SKM-1 treated with dmso at 0.1 percent for 144 hours (cell line): ENCODE results near the gene CASP9.

Source experiments
- DNase-seq: peaks from one replicate; lab custom pipeline; 2025; ENCODE audit not compliant: unreplicated experiment; lab: John Stamatoyannopoulos, UW

Gene CASP9

GRCh38 chr1:15451014-15451722, 72.8 kb downstream of the CASP9 start:
- DNase-seq: no peak

- DNase-seq: no peak
Measured at GRCh38 chr1:15449567-15449966, 74.4 kb downstream of the CASP9 start.

DNA sequence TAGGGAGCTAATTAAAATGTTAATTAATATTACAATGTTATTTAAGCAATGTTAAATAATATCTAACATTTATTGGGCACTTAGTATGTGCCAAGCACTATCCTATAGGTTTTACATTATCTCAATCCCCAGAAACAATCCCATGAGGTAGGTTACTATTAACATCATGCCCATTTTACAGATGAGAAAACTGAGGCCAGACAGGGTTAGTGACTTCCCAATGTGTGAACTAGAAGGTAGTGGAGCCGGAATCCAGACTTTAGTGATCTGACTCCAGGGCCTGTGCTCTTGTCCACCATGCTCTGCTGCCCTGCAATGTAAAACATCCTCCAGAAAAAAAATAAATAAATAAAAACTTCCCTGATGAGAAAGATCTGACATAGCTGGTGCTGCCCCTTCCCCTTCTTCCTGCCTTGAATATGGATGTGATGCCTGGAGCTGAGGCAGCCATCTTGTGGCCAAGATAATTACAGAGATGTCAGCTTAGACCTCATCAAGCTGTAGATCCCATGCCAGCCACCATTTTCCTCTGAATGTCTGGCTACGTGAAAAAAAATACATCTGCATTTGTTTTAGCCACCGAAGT, 75.0 kb downstream of the CASP9 start:
- no peak for DNase-seq

GRCh38 chr1:15446212-15446611, 77.8 kb downstream of the CASP9 start:
- no peak for DNase-seq

DNA sequence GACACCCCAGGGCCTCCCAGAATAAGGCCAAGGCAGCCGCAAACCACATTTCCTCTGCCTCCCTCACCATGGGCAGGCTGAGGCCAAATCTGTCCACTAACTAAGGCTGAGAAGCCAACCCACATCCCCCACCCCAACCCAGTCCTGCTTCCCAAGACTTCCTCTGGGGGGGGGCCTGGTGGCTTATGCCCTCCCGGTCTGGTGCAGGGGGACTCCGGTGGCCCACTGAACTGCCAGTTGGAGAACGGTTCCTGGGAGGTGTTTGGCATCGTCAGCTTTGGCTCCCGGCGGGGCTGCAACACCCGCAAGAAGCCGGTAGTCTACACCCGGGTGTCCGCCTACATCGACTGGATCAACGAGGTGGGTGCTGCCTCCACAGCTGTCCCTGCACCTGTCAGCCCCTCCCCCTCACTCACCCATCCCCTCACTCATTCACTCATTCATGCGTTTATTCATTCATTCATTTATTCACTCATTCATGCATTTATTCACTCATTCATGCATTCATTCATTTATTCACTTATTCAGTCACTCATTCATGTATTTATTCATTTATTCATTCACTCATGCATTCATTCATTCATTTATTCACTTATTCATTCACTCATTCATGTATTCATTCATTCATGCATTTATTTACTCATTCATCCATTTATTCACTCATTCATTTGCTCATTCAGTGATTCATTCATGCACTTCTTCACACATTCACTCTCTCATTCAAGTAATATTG, 78.5 kb downstream of the CASP9 start:
- no peak for DNase-seq

DNA sequence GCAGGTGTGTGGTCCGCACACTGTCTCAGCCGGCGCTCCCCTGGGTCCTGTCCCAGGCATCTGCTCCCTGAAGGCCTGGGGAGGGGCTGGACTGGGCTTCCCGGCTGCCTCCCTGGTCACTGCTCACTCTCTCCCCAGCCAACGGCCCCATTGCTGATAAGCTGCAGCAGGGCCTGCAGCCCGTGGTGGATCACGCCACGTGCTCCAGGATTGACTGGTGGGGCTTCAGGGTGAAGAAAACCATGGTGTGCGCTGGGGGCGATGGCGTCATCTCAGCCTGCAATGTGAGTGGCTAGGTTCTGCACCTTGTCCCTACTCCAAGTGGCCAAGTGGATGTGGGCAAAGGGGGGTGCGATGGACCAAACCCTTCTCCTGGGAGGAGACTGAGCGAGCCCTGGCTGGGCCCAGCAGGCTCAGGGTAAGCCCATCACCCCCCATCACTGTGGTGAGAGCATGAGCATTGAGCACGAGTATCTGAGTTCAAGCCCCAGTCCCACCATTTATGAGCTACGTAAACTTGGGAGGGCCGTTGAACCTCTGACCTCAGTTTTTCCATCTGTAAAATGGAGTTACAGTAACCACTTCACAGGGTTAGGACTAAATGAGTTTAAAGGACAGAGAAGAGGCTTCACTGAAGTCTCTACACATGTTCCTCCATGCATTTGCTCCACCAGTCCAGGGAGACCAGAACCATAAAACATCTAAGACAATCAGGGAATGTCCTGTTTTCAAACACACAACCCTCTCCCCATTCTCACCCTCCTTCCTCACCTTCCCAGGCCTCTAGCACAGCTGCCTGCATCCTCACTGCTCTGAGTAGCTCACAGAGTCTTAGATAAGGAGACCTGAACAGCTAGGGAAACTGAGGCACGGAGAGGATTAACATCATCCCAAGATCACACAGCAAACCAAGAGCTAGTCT, 79.3 kb downstream of the CASP9 start:
- DNase-seq: no peak

GRCh38 chr1:15443281-15443680, 80.7 kb downstream of the CASP9 start:
- DNase-seq: no peak

DNA sequence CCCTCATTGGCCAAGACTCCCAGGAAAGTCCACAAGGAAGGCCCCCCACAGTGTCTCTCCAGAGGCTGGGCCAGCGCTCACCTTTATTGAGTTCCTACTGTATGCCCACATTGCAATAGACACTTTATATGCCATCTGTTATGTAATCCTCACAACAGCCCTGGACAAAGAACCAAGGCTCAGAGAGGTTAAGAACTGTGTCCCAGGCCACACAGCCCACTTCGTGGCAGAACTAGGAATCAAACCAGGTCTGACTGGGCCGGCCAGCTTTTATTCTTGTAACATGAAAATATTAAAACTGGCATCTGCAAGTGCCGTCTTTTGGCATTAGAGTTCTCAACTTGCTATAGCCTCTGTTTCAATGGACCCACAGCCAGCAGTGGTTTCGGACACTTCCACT, 81.3 kb downstream of the CASP9 start:
- no peak for DNase-seq

- DNase-seq: no peak
Measured at GRCh38 chr1:15442119-15442518, 81.9 kb downstream of the CASP9 start.
